ENCODE results near the gene TMPRSS12.

GRCh38 chr12:50848963-50849362 is 6.2 kb downstream of the TMPRSS12 start:
- TF ChIP-seq, protein P1, sequence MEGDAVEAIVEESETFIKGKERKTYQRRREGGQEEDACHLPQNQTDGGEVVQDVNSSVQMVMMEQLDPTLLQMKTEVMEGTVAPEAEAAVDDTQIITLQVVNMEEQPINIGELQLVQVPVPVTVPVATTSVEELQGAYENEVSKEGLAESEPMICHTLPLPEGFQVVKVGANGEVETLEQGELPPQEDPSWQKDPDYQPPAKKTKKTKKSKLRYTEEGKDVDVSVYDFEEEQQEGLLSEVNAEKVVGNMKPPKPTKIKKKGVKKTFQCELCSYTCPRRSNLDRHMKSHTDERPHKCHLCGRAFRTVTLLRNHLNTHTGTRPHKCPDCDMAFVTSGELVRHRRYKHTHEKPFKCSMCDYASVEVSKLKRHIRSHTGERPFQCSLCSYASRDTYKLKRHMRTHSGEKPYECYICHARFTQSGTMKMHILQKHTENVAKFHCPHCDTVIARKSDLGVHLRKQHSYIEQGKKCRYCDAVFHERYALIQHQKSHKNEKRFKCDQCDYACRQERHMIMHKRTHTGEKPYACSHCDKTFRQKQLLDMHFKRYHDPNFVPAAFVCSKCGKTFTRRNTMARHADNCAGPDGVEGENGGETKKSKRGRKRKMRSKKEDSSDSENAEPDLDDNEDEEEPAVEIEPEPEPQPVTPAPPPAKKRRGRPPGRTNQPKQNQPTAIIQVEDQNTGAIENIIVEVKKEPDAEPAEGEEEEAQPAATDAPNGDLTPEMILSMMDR (conservative IDR thresholded peaks at IDR 0.05; ENCODE audit: low read length), result no peak
- no peak for TF ChIP-seq EZH2phosphoT487 (IDR thresholded peaks at IDR 0.05; ENCODE audit: borderline replicate concordance, low read depth, low read length)

All from OCI-LY7 (cell line).